ENCODE measurements around the gene SELENOS. TPM values are rescaled to one million over a fixed set of nuclear protein-coding genes. Genes with fewer than 3 reads are reported as not detected.
A peak's percentile ranks its signal among the peaks of the same experiment; 100 is the strongest.

The SELENOS gene
- total RNA-seq, 4 donors from 2014 or later = 47.3 to 75.4 (median 59.8) TPM

GRCh38 chr15:101255615-101256241 lies 21.6 kb downstream of the SELENOS start:
- Histone ChIP-seq H3K36me3 (no peaks in the 10 kb centered on the region), H3K9me3 (no peaks in the 10 kb centered on the region), H3K4me3 (no peak overlapping the region), H3K27ac (replicated peaks in 1 of 4) (no peak overlapping the region), H3K27me3 (no peaks in the 10 kb centered on the region), H3K4me1 (peaks cover 10 to 16% (median 13%) of the 10 kb centered on the region in 4 donors)
- DNase-seq (ENCODE audit: extremely low spot score) = no peak
- TF ChIP-seq EP300 (IDR thresholded peaks at IDR 0.05) (no peak), CTCF (IDR thresholded peaks at IDR 0.05) (no peak), POLR2A (IDR thresholded peaks at IDR 0.05; ENCODE audit: low read depth) (no peak), POLR2AphosphoS5 (IDR thresholded peaks at IDR 0.05) (no peak)
- WGBS = 67% methylated on average over 7 of the region's 8 CpGs
- intact Hi-C loops (cut with DNase I) = loop anchor here (10.0 kb wide), 1 partner anchor 341 kb away; the partner anchor contains the start of gene LRRK1

- peaks cover 15 to 23% (median 20%) of the 10 kb centered on the region in 4 donors for H3K4me1 ChIP-seq
- no peaks in the 10 kb centered on the region for H3K27me3 ChIP-seq
- H3K36me3 ChIP-seq = no peaks in the 10 kb centered on the region
- WGBS = 72% methylated on average over 5 of the region's 5 CpGs
- DNase-seq (ENCODE audit: extremely low spot score) = no peak
- TF ChIP-seq CTCF (IDR thresholded peaks at IDR 0.05) = no peak
- no peak for TF ChIP-seq EP300 (IDR thresholded peaks at IDR 0.05)
- no peak for TF ChIP-seq POLR2A (IDR thresholded peaks at IDR 0.05; ENCODE audit: low read depth)
- no peak for TF ChIP-seq POLR2AphosphoS5 (IDR thresholded peaks at IDR 0.05)
- no peak overlapping the region for H3K4me3 ChIP-seq
- H3K27ac ChIP-seq (replicated peaks in 1 of 4) = no peak overlapping the region
- intact Hi-C loops (cut with DNase I) = loop anchor here (10.0 kb wide), 1 partner anchor 340 kb away; the partner anchor contains the start of gene LRRK1
- H3K9me3 ChIP-seq = no peaks in the 10 kb centered on the region
Observed at GRCh38 chr15:101255051-101255395, 22.3 kb downstream of the SELENOS start.

- no peak overlapping the region for H3K4me3 ChIP-seq
- no peaks in the 10 kb centered on the region for H3K36me3 ChIP-seq
- no peaks in the 10 kb centered on the region for H3K9me3 ChIP-seq
- H3K27me3 ChIP-seq = no peaks in the 10 kb centered on the region
- no peak overlapping the region for H3K27ac ChIP-seq (replicated peaks in 1 of 4)
- WGBS = 80% methylated on average over 8 of the region's 11 CpGs
- intact Hi-C loops (cut with DNase I) = loop anchor here (5.0 to 10.0 kb wide), 2 partner anchors 67 to 340 kb away; partner anchors contain the start of gene LRRK1
- DNase-seq (ENCODE audit: extremely low spot score) = no peak
- TF ChIP-seq EP300 (IDR thresholded peaks at IDR 0.05) (no peak), POLR2A (IDR thresholded peaks at IDR 0.05; ENCODE audit: low read depth) (no peak), CTCF (IDR thresholded peaks at IDR 0.05) (no peak), POLR2AphosphoS5 (IDR thresholded peaks at IDR 0.05) (no peak)
- H3K4me1 ChIP-seq = peaks cover 22 to 29% (median 26%) of the 10 kb centered on the region in 4 donors
Observed at GRCh38 chr15:101254157-101255050, 22.9 kb downstream of the SELENOS start.

- H3K36me3 ChIP-seq = peaks cover 0 to 6% (median 0%) of the 10 kb centered on the region in 4 donors
- H3K9me3 ChIP-seq = no peaks in the 10 kb centered on the region
- H3K27ac ChIP-seq (replicated peaks in 1 of 4) = peak overlapping the region; percentile 88 to 94 (median 91)
- no peak for DNase-seq (ENCODE audit: extremely low spot score)
- WGBS = 52% methylated on average over 3 of the region's 3 CpGs
- intact Hi-C loops (cut with DNase I) = loop anchor here (5.0 to 10.0 kb wide), 2 partner anchors 66 to 338 kb away; partner anchors contain the start of gene LRRK1
- H3K4me3 ChIP-seq = peak overlapping the region; percentile 71 to 95 (median 86)
- no peak for TF ChIP-seq CTCF (IDR thresholded peaks at IDR 0.05)
- TF ChIP-seq POLR2A (IDR thresholded peaks at IDR 0.05; ENCODE audit: low read depth) = no peak
- no peak for TF ChIP-seq POLR2AphosphoS5 (IDR thresholded peaks at IDR 0.05)
- TF ChIP-seq EP300 (IDR thresholded peaks at IDR 0.05) = no peak
- H3K4me1 ChIP-seq = peaks cover 23 to 41% (median 39%) of the 10 kb centered on the region in 4 donors
- H3K27me3 ChIP-seq = no peaks in the 10 kb centered on the region
Observed at GRCh38 chr15:101252836-101253235, 24.4 kb downstream of the SELENOS start.

Data from esophagus muscularis mucosa (tissue), 4 donors.